ENCODE data around the gene CCL28.
"Not testable (repeated sequence)": the region's sequence is repeated elsewhere in the genome, so short reads cannot be mapped to it uniquely, and the experiment has no call there.

The CCL28 gene

GRCh38 chr5:43412156-43412555 is at the start of gene CCL28:
TSS of gene CCL28 (minus strand) at chr5:43412391. CDS start at chr5:43412316, 75 bp downstream.
- DNase-seq = no peak

- DNase-seq = no peak
Observed at GRCh38 chr5:43461066-43461465, 48.9 kb upstream of the CCL28 start.

- DNase-seq = no peak
Observed at GRCh38 chr5:43456556-43456955, 44.4 kb upstream of the CCL28 start.

- DNase-seq = not testable (repeated sequence)
Observed at GRCh38 chr5:43441575-43441974, 29.4 kb upstream of the CCL28 start.

- no peak for DNase-seq
Observed at GRCh38 chr5:43437062-43437660, 25.0 kb upstream of the CCL28 start.

DNA sequence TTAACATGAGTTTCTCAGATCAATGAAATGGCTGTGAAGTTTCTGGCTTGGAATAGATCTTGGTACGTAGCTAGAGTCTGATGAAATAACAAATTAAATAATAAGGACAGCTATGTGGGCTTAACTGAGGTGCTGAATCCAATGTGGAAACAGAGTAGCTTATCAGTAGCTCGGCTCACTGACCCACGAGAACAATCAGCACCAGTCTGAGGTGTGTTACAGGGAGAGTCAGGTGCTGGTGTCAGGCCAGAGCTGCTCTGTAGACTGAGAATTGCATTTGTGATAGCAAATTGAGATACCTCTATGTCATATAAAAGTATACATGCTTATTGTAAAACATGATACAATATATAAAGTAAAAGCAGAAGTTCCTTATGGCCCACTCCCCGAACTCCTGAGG is 21.2 kb upstream of the CCL28 start:
- no peak for DNase-seq

DNA sequence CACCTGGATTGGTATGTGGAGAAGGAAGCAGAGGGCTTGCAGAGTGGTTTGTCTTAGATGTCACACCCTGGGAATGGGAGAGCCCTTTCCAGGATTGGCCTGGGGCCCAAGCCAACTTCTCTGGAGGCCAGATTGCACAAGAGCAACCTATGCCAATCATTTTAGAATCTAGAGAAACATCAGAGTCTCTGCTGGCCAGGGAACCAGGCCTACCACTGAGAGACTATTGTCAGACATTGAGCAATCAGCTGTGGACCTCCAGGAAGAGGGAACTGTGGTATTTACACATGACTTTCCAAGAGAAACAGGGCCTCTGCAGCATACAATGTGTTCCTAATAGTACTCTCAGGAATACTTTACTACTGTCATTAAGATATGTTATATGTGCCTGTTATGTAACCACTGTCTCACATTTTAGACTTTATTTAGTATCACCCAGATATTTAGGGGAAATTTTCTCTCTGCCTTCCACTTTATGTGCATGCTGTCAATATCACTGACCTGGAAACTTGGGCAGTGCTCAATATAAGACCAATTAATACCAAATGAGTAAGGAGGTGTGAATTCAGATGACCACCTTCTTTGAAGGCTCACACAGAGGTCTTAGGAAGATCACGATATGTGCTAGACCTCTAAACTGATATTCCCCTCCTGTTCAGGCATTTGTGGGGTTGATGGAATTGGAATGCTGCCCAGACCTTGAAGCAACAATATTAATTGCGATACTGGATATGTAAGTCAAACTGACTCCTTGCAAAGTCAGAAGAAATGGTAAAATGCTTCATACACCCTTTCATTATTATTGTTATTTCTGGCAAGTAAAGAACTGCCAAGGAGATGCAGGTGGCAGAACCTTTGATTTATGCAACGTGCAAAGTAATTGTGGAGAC is 20.5 kb upstream of the CCL28 start:
- peak in 7 of 56 donors; percentile 5 to 24 (median 11) for DNase-seq

GRCh38 chr5:43429706-43430105 is 17.5 kb upstream of the CCL28 start:
- no peak for DNase-seq

- no peak for DNase-seq
Observed at GRCh38 chr5:43429016-43429415, 16.8 kb upstream of the CCL28 start.

GRCh38 chr5:43427306-43427705 is 15.1 kb upstream of the CCL28 start:
- DNase-seq = no peak

- DNase-seq = no peak
Observed at GRCh38 chr5:43425983-43426382, 13.8 kb upstream of the CCL28 start.

DNA sequence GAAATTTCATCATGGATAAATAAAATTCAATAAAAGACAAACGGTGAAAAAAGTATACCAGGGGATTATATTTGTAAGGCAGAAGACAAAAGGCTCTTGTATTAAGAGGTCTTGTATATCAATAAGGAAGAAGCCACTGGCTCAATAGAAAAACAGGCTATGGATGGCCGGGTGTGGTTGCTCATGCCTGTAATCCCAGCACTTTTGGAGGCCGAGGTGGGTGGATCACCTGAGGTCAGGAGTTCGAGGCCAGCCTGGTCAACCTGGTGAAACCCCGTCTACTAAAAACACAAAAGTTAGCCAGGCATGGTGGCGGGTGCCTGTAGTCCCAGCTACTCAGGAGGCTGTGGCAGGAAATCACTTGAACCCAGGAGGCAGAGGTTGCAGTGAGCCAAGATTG is 10.9 kb upstream of the CCL28 start:
- not testable (repeated sequence) for DNase-seq

DNA sequence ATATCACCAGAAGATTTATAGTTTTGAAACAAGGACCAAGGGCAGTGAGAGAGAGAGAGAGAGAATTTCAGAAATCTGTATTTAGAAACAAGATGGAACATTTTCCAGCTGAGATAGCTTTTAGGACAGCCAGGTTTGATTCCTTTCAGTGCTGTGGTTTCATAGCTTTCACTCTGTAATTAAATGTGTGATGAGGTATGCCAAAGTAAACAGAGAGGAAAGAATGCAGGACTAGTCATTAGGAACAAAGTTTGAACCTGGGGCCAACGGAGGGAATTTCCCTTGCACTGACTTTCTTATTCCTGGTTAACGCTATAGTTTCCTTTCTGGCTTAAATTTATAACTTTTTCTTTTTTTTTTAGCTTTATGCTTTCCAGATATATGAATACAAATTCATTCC is 10.0 kb upstream of the CCL28 start:
- DNase-seq = no peak

GRCh38 chr5:43421450-43422133 is 9.4 kb upstream of the CCL28 start:
- no peak for DNase-seq

- no peak for DNase-seq
Observed at GRCh38 chr5:43420241-43420640, 8.1 kb upstream of the CCL28 start.

GRCh38 chr5:43418561-43418960 is 6.4 kb upstream of the CCL28 start:
- DNase-seq = no peak

DNA sequence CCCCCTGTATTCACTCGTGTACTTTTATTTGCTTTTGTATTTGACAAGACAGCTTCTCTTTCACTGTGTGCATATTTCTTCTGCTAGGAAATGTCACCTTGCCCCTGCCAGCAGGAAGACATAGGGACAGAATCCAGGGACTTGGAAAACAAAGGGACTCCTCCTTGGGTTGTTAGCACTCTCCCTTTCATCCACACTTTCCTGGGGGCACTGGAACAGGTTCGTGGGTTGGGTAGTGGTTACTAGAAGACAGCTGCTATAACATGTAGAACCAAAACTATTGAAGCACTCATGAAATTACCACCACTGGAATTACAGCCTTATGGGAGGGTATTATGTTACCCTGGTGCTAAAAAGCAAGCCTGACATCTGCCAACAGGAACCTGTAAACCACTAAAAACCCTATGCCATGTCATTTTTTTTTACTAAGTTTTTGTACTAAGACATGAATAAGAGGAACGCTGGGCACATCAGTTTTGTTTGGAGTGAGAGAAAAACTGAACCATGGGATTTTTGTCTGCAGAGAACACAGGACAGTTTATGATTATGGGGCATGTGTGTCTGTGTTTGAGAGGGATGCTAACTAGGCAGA is 4.7 kb upstream of the CCL28 start:
- DNase-seq = no peak

- DNase-seq = no peak
Observed at GRCh38 chr5:43415935-43416802, 4.0 kb upstream of the CCL28 start.

DNA sequence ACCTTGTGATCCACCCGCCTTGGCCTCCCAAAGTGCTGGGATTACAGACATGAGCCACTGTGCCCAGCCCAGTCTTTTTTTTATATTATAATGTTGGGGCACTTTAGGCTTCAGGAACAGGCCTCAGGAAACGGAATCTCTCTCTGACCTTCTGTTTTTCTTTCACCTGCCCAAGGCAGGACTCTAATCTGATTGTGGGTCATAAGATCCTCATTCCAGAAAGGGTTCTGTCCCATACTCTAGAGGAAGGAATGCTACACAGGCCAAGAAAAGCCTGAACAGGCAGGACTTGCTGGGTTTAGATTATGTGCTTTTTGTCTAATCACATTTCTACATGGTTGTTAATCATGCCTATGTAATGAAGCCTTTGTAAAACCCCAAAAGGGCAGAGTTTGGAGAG is 1.8 kb upstream of the CCL28 start:
- DNase-seq = no peak

DNA sequence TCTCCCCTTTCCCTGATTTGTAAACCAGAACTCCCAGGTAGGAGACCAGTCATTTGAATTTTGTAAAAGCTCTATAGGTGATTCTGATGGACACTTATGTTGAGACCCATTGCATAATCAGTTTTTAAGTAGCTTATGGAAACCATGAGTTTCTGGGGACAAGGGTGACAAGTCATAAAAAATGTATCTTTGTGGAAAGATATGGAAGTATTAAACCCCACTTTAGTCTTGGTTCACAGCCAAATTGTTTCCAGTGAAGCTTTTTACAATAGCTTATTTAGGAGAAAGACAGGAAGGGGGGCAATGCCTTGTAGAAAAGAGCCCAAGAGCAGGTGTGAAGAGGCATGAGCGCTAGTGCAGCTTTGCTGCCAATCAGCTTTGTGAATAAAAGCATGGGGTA is 453 bp upstream of the CCL28 start:
- DNase-seq = no peak

DNA sequence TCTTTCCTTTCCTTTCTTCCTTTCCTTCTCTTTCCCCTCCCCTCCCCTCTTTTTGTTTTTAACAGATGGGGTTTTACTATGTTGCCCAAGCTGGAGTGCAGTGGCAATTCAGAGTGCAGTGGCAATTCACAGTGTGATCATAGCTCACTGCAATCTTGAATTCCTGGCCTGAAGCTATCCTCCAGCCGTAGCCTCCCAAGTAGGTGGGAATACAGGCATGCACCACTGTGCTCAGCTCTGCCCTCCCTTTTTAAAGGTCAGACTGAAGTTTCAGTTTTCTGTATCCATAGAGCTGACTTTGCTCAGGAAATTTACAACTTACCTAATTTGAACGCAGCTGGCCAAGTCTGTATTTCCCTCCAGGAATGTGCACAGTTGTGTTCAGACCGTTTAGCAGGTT is 696 bp downstream of the CCL28 start:
- no peak for DNase-seq
